ENCODE results near the gene POU1F1. TPM values are rescaled to one million over a fixed set of nuclear protein-coding genes. Genes with fewer than 3 reads are reported as not detected.

The POU1F1 gene, protein sequence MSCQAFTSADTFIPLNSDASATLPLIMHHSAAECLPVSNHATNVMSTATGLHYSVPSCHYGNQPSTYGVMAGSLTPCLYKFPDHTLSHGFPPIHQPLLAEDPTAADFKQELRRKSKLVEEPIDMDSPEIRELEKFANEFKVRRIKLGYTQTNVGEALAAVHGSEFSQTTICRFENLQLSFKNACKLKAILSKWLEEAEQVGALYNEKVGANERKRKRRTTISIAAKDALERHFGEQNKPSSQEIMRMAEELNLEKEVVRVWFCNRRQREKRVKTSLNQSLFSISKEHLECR
- not detected for total RNA-seq

DNA sequence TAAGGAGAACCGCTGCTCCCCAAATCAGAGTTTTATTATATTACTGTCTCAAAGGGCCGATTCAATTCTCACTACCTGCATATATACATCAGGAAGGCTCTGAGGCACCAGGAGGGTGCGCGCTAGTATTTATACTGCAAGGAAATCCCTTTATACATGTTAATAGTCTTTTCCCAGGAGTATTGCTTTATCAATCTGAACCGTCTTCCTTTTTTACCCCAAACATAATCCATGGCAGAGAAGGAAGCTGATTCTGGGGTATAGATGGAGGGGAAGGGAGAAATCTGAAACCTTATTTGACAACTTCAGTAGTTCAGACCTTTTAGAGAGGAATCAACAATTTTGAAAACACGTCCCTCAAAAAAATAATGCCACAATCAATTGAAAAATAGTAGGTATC is at the start of gene POU1F1:
Gene POU1F1 (minus strand): TSS at position 101 of the 400 bp plus-strand sequence. CDS start 122 bp downstream, outside the sequence.

DNA sequence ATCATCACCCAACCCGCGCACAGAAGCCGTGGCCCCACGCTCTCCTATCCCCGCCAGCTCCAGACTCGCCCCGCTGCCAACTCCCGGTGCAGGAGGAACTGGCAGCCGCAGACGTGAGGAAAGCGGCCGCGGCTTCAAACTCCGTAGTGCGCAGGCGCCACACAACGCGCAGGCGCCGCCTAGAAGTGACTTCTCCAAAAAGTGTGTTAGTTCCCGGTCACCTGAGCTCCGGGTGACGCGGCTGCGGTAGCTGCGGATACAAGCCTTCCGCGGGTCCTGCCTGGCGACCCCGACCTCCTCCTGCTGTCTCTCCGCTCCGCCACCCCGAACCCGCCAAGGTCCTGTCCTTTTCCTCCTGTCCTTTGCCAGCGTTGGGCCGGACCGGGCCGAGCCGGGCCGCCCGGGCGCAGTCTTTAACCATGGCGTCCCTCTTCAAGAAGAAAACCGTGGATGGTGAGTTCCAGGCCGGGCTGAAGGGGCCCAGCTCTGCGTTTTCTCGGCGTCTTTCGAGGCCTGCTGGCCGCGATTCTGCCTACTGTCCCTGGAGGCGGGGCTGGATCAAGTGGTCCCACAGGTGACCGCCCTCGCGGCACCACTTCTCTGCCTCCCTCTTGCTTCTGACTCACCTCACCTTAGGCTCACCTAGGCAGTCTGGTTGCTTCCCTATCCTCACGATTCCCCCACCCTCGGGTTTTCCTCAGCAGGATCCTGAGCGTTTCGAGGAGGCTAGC is 49.1 kb downstream of the POU1F1 start, which contains the start of gene CHMP2B:
Gene CHMP2B (plus strand): TSS at position 206 of the 731 bp plus-strand sequence. CDS start 214 bp downstream, at position 420.

Small RNAs within 50 kb of the gene (small RNA-seq; reads per million reads assigned to genes)
- gene MIR4795, result not detected

Other genes starting within 250 kb of the POU1F1 start
- gene CHMP2B, start 49.3 kb downstream of the POU1F1 start, total RNA-seq, result 63.0 TPM